GM19324 (cell line): ENCODE results near the gene PELI2.

Experiments used
- ATAC-seq: cut with Tn5 transposase; IDR thresholded peaks from one replicate; pipeline ENCODE4 v1.9.1; 2021; ENCODE audit warnings: mild to moderate bottlenecking, moderate library complexity; ENCODE audit not compliant: unreplicated experiment, low FRiP score

Gene PELI2

GRCh38 chr14:56282179-56282578, 164.0 kb downstream of the PELI2 start:
- no peak for ATAC-seq

- no peak for ATAC-seq
These were observed 166.4 kb downstream of the PELI2 start for GRCh38 chr14:56284641-56285040.

GRCh38 chr14:56289155-56289554, 170.9 kb downstream of the PELI2 start:
- no peak for ATAC-seq

- no peak for ATAC-seq
These were observed 172.0 kb downstream of the PELI2 start for GRCh38 chr14:56290195-56290594.

GRCh38 chr14:56292970-56293369, 174.8 kb downstream of the PELI2 start:
- ATAC-seq, result no peak

- no peak for ATAC-seq
These were observed 175.3 kb downstream of the PELI2 start for GRCh38 chr14:56293506-56293905.

- ATAC-seq, result no peak
These were observed 175.9 kb downstream of the PELI2 start for GRCh38 chr14:56294128-56294527.

- ATAC-seq, result no peak
These were observed 177.5 kb downstream of the PELI2 start for GRCh38 chr14:56295743-56296142.

GRCh38 chr14:56297449-56297848, 179.2 kb downstream of the PELI2 start:
- no peak for ATAC-seq

GRCh38 chr14:56299306-56299984, 181.2 kb downstream of the PELI2 start:
- ATAC-seq, result no peak

- no peak for ATAC-seq
These were observed 182.3 kb downstream of the PELI2 start for GRCh38 chr14:56300495-56300894.

GRCh38 chr14:56304456-56304855, 186.2 kb downstream of the PELI2 start:
- ATAC-seq, result no peak

- no peak for ATAC-seq
These were observed 191.0 kb downstream of the PELI2 start for GRCh38 chr14:56309198-56309597.

GRCh38 chr14:56310643-56311042, 192.4 kb downstream of the PELI2 start:
- ATAC-seq, result no peak

- no peak for ATAC-seq
These were observed 195.6 kb downstream of the PELI2 start for GRCh38 chr14:56313789-56314188.

GRCh38 chr14:56318393-56319115, 200.3 kb downstream of the PELI2 start:
- no peak for ATAC-seq

- ATAC-seq, result no peak
These were observed 203.7 kb downstream of the PELI2 start for GRCh38 chr14:56321861-56322260.

- ATAC-seq, result no peak
These were observed 204.3 kb downstream of the PELI2 start for GRCh38 chr14:56322531-56322930.

- ATAC-seq, result no peak
These were observed 206.2 kb downstream of the PELI2 start for GRCh38 chr14:56324454-56324853.

GRCh38 chr14:56324856-56325699, 206.9 kb downstream of the PELI2 start:
- no peak for ATAC-seq

- ATAC-seq, result no peak
These were observed 209.8 kb downstream of the PELI2 start for GRCh38 chr14:56328021-56328420.
